H9 (cell line): Measurements from ENCODE around the gene KRT80. TPM values are rescaled to one million over a fixed set of nuclear protein-coding genes. Genes with fewer than 3 reads are reported as not detected.
A peak's percentile ranks its signal among the peaks of the same experiment; 100 is the strongest.

Experiments used
- DNase-seq: peaks from one replicate; pipeline ENCODE4 v3.0.0-alpha.2; 2017
- H2AFZ ChIP-seq: one replicate; pipeline ENCODE4 v1.6.1; 2013; ENCODE audit warnings: mild to moderate bottlenecking, low read length, control low read depth, moderate library complexity
- H2AK5ac ChIP-seq: 2 replicates; pipeline ENCODE4 v1.6.1; 2013; ENCODE audit warnings: low read length, control low read depth, mixed read lengths; ENCODE audit not compliant: insufficient read length
- H2BK120ac ChIP-seq: one replicate; pipeline ENCODE4 v1.6.1; 2013; ENCODE audit warnings: low read depth, mild to moderate bottlenecking, low read length, control low read depth, inconsistent platforms; ENCODE audit not compliant: poor library complexity, severe bottlenecking
- H2BK12ac ChIP-seq: 2 replicates; pipeline ENCODE4 v1.6.1; 2013; ENCODE audit warnings: low read length, control low read depth, mixed read lengths, low read depth; ENCODE audit not compliant: insufficient read length
- H2BK15ac ChIP-seq: 2 replicates; pipeline ENCODE4 v1.6.1; 2013; ENCODE audit warnings: low read depth, low read length, control low read depth
- H2BK20ac ChIP-seq: one replicate; pipeline ENCODE4 v1.6.1; 2013; ENCODE audit warnings: low read depth, mild to moderate bottlenecking, low read length, control low read depth, inconsistent platforms; ENCODE audit not compliant: poor library complexity, severe bottlenecking
- H2BK5ac ChIP-seq: 2 replicates; pipeline ENCODE4 v1.6.1; 2013; ENCODE audit warnings: low read length, control low read depth, mixed read lengths; ENCODE audit not compliant: insufficient read length
- H3K14ac ChIP-seq: 2 replicates; pipeline ENCODE4 v1.6.1; 2013; ENCODE audit warnings: low read length, control low read depth; ENCODE audit not compliant: insufficient read depth
- H3K18ac ChIP-seq: 2 replicates; pipeline ENCODE4 v1.6.1; 2013; ENCODE audit warnings: low read depth, mild to moderate bottlenecking, mixed read lengths, low read length, control low read depth; ENCODE audit not compliant: insufficient read length
- H3K23ac ChIP-seq: 2 replicates; pipeline ENCODE4 v1.6.1; 2013; ENCODE audit warnings: low read length, control low read depth, mixed read lengths, low read depth; ENCODE audit not compliant: insufficient read length
- H3K23me2 ChIP-seq: 2 replicates; pipeline ENCODE4 v1.6.1; 2013; ENCODE audit warnings: low read depth, mild to moderate bottlenecking, mixed read lengths, low read length, control low read depth; ENCODE audit not compliant: insufficient read length, poor library complexity, severe bottlenecking
- H3K27ac ChIP-seq: 2 replicates; pipeline ENCODE4 v1.5.1; 2013; ENCODE audit warnings: low read length, control low read depth, mixed read lengths, low read depth; ENCODE audit not compliant: insufficient read length
- H3K27me3 ChIP-seq: 2 replicates; pipeline ENCODE4 v1.6.1; 2013; ENCODE audit warnings: low read length, control low read depth, inconsistent platforms; ENCODE audit not compliant: insufficient read depth
- H3K4ac ChIP-seq: 2 replicates; pipeline ENCODE4 v1.6.1; 2013; ENCODE audit warnings: low read depth, mild to moderate bottlenecking, control low read depth, inconsistent platforms, low read length, moderate library complexity
- H3K4me1 ChIP-seq: 2 replicates; pipeline ENCODE4 v1.6.1; 2013; ENCODE audit warnings: low read length, control low read depth, inconsistent platforms; ENCODE audit not compliant: insufficient read depth
- H3K4me2 ChIP-seq: 2 replicates; pipeline ENCODE4 v1.6.1; 2013; ENCODE audit warnings: low read length, control low read depth, mixed read lengths; ENCODE audit not compliant: insufficient read length, insufficient read depth
- H3K56ac ChIP-seq: 2 replicates; pipeline ENCODE4 v1.6.1; 2013; ENCODE audit warnings: low read depth, mild to moderate bottlenecking, mixed read lengths, low read length, control low read depth; ENCODE audit not compliant: insufficient read length
- H3K79me1 ChIP-seq: 2 replicates; pipeline ENCODE4 v1.6.1; 2013; ENCODE audit warnings: low read depth, mild to moderate bottlenecking, moderate library complexity, low read length, control low read depth, inconsistent platforms; ENCODE audit not compliant: insufficient read depth, poor library complexity, severe bottlenecking
- H3K79me2 ChIP-seq: 2 replicates; pipeline ENCODE4 v1.6.1; 2013; ENCODE audit warnings: low read length, control low read depth, inconsistent platforms; ENCODE audit not compliant: insufficient read depth
- H3K9ac ChIP-seq: 2 replicates; pipeline ENCODE4 v1.6.1; 2013; ENCODE audit warnings: low read length, control low read depth, mixed read lengths; ENCODE audit not compliant: insufficient read length; ENCODE audit errors: extremely low read depth
- H3K9me3 ChIP-seq: one replicate; pipeline ENCODE4 v1.6.1; 2013; ENCODE audit warnings: low read depth, low read length, inconsistent platforms; ENCODE audit not compliant: control insufficient read depth
- H3T11ph ChIP-seq: one replicate; pipeline ENCODE4 v1.6.1; 2013; ENCODE audit warnings: mild to moderate bottlenecking, low read length, control low read depth, inconsistent platforms
- H4K20me1 ChIP-seq: one replicate; pipeline ENCODE4 v1.6.1; 2013; ENCODE audit not compliant: control insufficient read depth, insufficient read length, insufficient read depth
- H4K5ac ChIP-seq: 2 replicates; pipeline ENCODE4 v1.6.1; 2013; ENCODE audit warnings: low read depth, mild to moderate bottlenecking, mixed read lengths, low read length, control low read depth; ENCODE audit not compliant: insufficient read length
- H4K8ac ChIP-seq: replicated peaks from 2 replicates; pipeline ENCODE4 v1.6.1; 2013; ENCODE audit warnings: low read length, control low read depth, mixed read lengths, low read depth; ENCODE audit not compliant: insufficient read length
- H4K91ac ChIP-seq: 2 replicates; pipeline ENCODE4 v1.6.1; 2013; ENCODE audit warnings: low read depth, mild to moderate bottlenecking, moderate library complexity, mixed read lengths, low read length, control low read depth; ENCODE audit not compliant: insufficient read length
- H3K27ac Mint-ChIP-seq, 3 experiments: 2 replicates in 2 of 3; 3 replicates in 1 of 3; pipeline ENCODE4 v1.8.0; 2020 to 2021; ENCODE audit warnings: mixed read lengths in 3 of 3, mild to moderate bottlenecking in 1 of 3, moderate library complexity in 1 of 3
- H3K27me3 Mint-ChIP-seq: 2 replicates; pipeline ENCODE4 v1.8.0; 2021; ENCODE audit warnings: low read depth, mild to moderate bottlenecking, moderate library complexity, mixed read lengths
- H3K36me3 Mint-ChIP-seq, 3 experiments: 2 replicates in 2 of 3; 3 replicates in 1 of 3; pipeline ENCODE4 v1.8.0; 2020 to 2021; ENCODE audit warnings: low read depth in 3 of 3, mixed read lengths in 3 of 3; ENCODE audit not compliant: insufficient read depth in 1 of 3
- H3K4me1 Mint-ChIP-seq, 2 experiments: 2 replicates each; pipeline ENCODE4 v1.8.0; 2020; ENCODE audit warnings: mixed read lengths in 2 of 2
- H3K4me3 Mint-ChIP-seq, 2 experiments: 2 replicates in 1 of 2; 3 replicates in 1 of 2; pipeline ENCODE4 v1.8.0; 2020 to 2021; ENCODE audit warnings: mild to moderate bottlenecking in 2 of 2, mixed read lengths in 2 of 2, moderate library complexity in 1 of 2
- H3K9me3 Mint-ChIP-seq, 2 experiments: 2 replicates in 1 of 2; 3 replicates in 1 of 2; pipeline ENCODE4 v1.8.0; 2020; ENCODE audit warnings: mild to moderate bottlenecking in 2 of 2, mixed read lengths in 2 of 2, moderate library complexity in 1 of 2
- CTCF ChIP-seq: fragments of 200-600 bp; sonication (generic); conservative IDR thresholded peaks from 3 replicates; pipeline ENCODE4 v1.8.0; 2021; ENCODE audit warnings: antibody characterized with exemption, mild to moderate bottlenecking
- WGBS: extraction: QIAGEN DNeasy Blood & Tissue Kit; methylation state at CpG from one replicate; pipeline ENCODE4 v1.1.7; 2013; ENCODE audit warnings: missing lambda C conversion rate, low lambda C conversion rate, mixed read lengths; ENCODE audit not compliant: insufficient read length; ENCODE audit errors: extremely low coverage; 5-methylcytosine and 5-hydroxymethylcytosine counted together
- total RNA-seq: library from RNA; stranded (reverse); gene quantifications from 2 replicates; pipeline ENCODE4 v1.2.1, GENCODE V29; 2021

The KRT80 gene
- total RNA-seq, 1 experiment from 2014 or later = not detected

GRCh38 chr12:52164624-52165023, 27.2 kb downstream of the KRT80 start:
- Histone ChIP-seq H3K4ac (no peak overlapping the region), H3K27ac (no peak overlapping the region), H3K79me2 (no peaks in the 10 kb centered on the region), H3K4me2 (no peak overlapping the region), H4K91ac (no peak overlapping the region), H3K9me3 (no peaks in the 10 kb centered on the region), H2BK15ac (no peak overlapping the region), H3K56ac (no peak overlapping the region), H3K79me1 (no peaks in the 10 kb centered on the region), H2AFZ (no peak overlapping the region), H2BK5ac (no peak overlapping the region), H4K8ac (no peak overlapping the region), H3K14ac (no peak overlapping the region), H2BK20ac (no peak overlapping the region), H3K9ac (no peak overlapping the region), H3K23me2 (no peaks in the 10 kb centered on the region), H3K27me3 (no peaks in the 10 kb centered on the region), H4K5ac (no peak overlapping the region), H2BK120ac (no peak overlapping the region), H2BK12ac (no peak overlapping the region), H3T11ph (no peak overlapping the region), H3K4me1 (no peaks in the 10 kb centered on the region), H3K18ac (peak overlapping the region; percentile 11), H2AK5ac (no peak overlapping the region), H4K20me1 (no peaks in the 10 kb centered on the region), H3K23ac (no peak overlapping the region)
- Mint-ChIP-seq H3K27me3 (no peaks in the 10 kb centered on the region; the same call in 1 of the 2 replicates), H3K4me1 (peaks cover 17 to 27% of the 10 kb centered on the region in 2 experiments), H3K36me3 (no peaks in the 10 kb centered on the region), H3K4me3 (no peak overlapping the region), H3K9me3 (peaks cover 0 to 3% of the 10 kb centered on the region in 2 experiments; a peak in 1 of 5 replicates), H3K27ac (no peak overlapping the region)
- whole genome bisulfite sequencing = no CpG with 5 or more reads among the region's 13 CpGs
- TF ChIP-seq CTCF = no peak
- no peak for DNase-seq
